GM19438 (cell line): ENCODE results near the gene CACNA1S.

Source experiments
- ATAC-seq: cut with Tn5 transposase; IDR thresholded peaks from one replicate; pipeline ENCODE4 v1.9.1; 2021; ENCODE audit warnings: low read depth; ENCODE audit not compliant: unreplicated experiment

CACNA1S gene

DNA sequence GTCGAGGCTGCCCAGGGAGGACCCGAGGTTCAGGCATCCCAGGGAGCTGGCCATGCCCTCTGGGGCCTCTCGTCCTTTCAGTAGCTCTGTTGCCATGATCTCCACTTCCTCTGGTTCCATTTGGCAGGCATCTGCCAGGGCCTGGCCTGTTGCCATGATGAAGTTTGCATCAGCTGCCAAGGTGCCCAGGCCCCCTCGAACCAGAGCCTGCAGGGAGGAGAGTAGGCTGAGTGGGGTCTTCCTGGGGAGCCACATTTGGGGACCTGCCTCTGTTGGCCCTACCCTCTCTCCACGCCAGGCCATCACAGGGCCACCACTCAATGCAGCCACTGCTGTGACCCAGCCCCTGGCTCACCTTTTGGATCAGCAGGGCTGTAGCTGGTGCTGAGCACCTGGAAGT is 72.3 kb downstream of the CACNA1S start:
- no peak for ATAC-seq

DNA sequence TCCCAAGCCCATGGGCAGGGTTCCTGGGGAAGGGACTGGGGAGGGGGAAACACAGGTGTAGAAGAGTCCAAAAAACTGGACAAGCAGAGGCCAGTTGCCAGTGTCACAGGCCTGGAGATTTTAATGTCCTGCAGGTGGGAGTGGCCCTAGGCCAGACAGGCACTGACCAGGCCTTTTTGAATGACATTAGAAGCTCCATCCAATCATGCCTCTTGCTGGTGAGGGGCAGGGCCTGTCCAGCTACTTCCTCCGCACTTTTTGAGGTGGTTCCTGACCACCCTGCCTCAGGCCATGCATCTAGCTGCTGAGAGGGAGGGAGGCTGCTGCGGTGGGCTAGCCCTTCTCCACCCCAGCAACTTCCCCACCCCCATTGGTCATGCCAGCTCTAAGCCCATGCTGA is 72.8 kb downstream of the CACNA1S start:
- no peak for ATAC-seq

DNA sequence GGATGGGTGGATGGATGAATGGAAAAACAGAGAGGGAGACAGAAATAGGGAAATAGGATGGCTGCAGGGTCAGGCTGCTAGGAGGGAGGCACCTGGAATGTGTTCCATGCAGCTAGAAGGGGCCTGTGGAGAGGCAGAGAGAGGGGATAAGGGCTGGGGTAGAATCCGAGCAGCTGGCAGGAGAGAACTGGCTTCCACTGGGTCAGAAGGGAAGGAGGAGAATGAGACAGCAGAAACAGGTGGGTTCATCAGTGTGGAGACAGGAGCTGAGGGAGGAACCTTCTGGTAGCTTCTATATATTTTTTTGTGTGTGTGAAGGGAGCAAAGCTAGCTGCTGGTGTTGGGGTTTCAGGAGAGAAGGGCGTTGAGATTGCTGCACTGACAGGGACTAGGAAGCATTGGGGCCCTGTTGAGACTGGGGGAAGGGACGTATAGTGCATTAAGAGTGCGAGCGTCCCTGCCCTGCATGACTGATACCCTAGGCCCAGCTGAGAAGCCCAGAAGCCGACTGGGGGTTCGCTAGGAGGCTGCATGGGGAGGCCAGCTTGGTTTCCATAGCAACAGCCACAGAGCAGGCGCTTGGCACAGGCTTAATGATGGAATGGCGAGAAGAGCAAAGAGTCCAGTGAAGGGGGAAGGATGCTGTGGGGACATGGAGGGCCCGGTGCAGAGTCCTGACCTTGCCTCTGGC is 73.9 kb downstream of the CACNA1S start:
- no peak for ATAC-seq

DNA sequence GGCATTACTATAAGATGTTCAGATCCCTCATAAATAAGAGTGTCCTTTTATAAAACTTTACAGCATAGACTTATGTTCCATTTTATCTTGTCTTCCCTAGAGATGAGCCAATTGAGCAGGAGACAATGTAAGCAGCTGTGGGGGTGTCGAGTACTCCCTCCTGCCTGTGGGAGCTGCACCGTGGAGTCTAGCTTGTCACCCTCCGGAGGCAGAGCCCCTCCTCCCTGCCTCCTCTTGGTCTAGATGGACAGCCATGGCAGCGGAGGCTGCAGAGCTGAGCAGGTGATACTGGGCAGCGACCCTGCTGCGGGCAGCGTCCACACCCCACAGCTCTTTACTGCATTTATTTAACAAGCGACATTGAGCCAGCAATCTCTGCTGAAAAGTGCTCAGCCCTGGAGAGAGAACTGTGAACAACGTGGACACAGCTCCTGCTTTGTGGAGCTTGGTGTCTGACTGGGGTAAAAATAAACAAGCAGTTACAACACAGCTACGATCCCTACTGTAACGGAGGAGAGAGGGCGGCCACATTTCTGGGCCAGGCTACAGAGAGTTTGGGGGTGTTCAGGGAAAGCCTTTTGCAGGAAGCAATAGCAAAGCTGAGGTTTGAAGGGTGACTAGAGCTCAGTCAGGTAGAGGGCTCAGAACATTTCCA is 75.9 kb downstream of the CACNA1S start:
- no peak for ATAC-seq

DNA sequence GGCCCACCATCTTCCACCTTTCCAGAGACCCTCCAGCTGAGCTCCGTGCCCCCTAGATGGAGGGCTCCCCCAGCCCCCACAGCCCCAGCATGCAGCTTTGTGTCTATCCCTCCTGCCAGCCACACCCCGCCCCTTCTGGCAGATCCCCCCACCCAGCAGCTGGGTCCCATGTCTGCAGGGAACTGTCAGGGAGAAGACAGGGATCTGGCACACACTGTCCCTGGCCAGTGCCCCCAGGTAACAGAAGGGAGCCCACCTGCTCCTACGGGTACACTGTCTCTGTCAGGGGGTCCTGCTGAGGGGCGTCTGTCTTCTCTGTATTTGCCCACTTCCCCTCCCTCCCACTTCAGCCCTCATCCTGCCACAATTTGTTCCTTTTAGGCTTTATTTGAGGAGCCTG is 77.6 kb downstream of the CACNA1S start:
- ATAC-seq, result no peak

DNA sequence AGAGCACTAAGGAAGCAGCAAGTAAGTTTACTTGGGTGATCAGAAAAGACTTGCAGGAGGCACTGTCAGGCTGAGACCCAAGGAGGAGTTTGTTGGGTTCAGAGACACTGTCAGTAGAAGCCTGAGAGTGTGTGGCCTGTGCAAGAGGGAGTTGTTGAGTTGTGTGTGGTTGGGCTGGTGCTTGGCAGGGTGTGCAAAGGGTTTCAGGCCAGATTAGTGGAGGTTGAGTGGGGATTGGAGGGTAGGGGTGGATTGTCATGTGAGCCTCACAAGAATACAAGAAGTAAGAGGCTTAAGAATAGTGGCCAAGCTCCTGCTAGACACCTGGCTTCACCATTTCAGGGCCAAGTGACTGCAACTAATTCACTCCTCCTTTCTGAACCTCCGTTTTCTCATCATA is 79.8 kb downstream of the CACNA1S start:
- no peak for ATAC-seq

DNA sequence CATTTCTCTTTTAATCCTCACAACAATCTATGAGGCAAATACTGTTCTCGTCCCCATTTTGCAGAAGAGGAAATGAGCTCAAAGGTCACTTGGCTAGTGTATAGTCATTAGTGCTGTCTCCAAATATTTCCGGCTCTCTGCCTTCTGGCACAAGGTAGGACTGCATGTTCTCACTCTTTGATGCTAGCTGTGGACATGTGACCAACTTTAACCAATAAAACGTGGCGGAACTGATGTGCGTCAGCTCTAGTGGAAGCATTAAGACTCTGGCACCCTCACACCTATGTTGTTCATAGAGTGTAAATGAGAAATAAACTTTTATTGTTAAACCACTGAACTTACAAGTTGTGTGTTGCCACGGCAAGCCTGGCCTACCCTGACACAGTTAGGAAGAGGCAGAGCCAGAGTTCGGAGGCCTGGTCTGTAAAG is 83.8 kb downstream of the CACNA1S start:
- no peak for ATAC-seq

DNA sequence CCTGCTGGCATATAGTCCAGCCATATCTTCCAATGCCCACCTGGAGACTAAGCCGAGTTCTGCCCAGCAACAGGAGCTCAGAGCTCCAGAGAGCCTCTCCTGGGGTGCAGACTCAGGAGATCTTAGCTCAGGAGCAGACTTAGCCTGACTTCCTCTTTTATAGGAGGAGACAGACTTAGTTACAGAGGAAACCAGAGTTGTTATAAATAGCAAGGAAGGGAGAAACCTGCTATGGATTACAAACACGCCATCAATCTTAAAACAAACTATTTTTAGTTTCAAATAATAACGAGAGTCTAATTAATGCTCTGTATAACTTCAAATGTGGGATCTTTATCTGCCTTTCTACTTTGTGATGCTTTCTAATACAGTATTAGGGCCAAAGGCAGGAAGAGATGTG is 85.4 kb downstream of the CACNA1S start:
- ATAC-seq, result no peak

DNA sequence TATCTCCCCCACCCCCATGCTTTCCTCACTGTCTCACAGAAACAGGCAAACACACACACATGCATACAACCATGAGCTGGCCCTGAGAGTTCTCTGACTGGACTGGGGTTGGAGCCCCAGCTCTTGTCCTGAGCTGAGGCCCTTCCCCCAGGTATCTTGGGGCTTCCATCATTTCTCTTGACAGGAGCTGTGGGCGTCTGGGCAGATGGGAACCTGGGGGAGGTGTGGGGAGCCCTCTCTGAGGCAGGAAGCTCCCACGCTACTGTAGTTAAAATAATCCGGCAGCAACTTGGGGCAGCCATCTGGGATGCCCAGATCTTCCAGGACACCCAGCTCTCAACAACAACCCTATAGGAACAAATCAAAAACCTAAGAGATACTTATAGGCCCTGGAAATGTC is 86.0 kb downstream of the CACNA1S start:
- ATAC-seq, result no peak

DNA sequence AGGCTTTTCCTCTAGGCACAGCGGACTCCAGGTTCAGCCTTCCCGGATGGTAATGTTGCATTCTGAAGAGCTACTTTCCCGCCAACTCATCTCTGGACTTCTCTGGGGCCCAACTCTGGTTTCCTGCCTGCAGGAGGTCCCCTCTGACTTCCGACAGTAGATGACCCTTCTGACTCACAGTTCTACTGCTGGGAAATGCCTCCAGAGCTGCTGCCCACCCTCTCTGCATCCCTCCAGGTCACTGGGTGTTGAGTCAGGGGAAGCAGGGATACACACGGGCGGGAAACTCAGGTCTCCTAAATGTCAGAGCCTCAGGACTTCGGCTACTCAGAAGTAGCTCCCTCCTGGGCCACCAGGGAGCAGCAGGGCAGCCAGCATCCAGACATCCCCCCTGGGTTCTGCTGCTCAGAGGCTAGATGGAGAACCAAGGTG is 86.6 kb downstream of the CACNA1S start:
- ATAC-seq, result no peak

DNA sequence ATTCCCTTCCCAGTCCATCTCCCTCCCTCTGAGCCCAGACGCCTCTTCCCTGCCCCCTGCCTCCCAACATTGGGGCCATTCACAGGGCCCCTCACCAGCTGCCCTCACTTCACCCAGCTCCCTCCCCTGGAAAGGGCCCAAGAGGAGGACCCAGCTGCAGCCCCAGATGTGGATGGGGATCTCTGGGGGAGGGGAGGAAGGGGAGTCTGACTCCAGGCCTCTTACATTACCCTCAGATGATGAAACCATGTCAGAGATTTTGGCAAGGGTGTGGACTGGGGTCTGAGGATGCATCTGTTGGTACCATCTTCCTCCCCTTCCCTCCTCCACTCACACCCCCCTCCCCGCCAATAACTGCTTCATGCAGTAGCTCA is 87.6 kb downstream of the CACNA1S start:
- no peak for ATAC-seq

DNA sequence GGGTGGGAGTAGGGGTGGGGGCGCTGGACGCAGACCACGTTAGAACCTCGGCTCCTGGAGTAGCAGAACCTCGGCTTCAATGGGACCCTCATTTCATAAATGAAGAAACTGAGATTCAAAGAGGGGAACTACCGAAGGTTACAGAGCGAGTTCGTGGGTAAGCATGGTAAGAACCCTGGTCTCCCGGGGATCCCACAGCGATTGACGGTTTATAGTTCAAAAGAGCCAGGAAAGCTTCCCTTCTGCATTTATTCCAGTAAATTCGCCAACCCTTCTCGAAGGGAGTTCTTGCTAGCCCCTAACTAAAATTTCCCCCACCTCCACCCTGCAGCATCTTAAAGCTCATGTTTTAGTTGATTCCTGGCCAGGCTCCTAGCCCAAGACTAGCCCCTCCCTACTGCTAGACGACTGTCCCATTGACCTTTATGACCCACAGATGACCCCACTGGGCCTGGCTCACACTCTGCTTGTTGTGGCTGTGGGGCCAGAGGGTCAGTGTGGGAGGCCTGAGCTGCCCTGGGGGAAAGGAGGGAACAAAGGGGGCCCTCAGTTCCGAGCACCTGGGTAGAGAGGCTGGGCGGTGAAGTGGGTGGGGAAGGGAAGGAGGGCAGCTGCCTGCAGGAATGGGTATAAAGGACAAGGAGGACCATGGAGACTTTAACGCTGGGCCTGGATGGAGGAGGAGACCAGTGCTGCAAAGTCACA is 88.2 kb downstream of the CACNA1S start:
- ATAC-seq, result no peak

DNA sequence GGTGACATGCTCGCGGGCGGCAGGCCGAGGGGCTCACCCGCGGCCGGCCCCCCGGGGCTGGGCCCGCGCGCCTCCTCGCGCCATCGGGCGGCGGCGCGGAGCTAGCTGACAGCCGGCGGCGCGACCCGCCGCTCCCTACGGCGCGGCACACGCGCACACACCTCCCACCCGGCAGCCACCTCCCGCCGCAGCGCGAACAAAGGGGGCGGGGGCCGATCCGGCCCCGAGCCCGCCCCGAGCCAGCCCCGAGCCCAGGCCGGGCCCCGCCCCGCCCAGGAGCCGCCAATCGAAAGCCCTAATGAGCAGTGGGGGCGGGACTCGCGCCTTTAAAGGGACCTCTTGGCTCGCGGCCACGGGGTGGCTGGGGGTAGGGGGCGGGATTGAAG is 88.7 kb downstream of the CACNA1S start, which contains the start of gene KIF21B:
Gene KIF21B (minus strand): TSS at position 198 of the 386 bp plus-strand sequence. CDS start 331 bp downstream, outside the sequence.
- peak; percentile 43 for ATAC-seq

DNA sequence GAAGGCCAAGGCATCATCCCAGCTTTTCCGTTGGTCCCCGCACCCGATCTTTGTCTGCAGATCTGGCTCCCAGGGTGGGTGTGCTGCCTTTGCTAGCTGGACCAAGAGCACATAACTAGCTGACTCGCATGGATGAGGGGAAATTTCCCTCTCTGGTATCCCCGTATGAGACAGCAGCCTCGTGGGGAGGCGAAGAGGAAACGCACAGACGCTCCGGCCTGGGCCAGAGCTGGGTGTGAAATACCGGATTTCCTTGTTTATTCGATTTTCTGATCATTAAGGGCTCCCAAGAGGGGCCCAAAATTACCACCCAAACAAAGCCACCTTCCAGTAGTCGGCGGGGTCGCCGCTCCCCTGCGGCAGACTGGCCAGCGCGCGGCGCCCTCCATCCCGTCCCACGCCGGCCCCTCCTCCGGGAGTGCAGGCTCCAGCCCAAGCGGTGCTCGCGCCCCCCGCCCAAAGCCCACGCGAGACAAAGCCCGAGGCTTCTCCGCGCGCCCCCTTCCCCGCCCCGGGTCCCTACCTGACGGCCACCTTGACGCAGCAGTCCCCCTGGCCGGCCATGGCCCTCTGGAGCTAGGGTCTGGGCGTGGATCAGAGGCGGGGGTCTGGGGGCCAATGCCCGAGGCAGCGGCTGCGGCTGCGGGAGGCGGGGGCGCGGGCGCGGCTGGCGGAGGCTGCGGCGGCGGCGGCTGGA is 89.3 kb downstream of the CACNA1S start:
- ATAC-seq, result no peak

DNA sequence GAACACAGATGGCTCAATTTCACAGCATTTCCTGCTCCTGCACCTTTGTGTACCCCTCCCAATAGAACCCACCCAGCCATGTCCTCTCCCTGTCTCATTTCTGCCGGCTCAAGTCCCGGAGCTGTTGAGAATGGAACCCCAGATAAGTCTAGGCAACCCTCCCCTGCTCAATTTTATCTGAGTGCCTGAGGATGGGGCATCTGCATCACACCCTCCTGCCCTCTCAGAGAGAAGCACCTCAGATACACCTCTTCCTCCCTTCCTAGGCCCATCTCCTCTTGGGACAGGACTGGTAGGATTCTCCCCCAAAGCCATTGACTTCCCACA is 89.8 kb downstream of the CACNA1S start:
- ATAC-seq, result no peak

DNA sequence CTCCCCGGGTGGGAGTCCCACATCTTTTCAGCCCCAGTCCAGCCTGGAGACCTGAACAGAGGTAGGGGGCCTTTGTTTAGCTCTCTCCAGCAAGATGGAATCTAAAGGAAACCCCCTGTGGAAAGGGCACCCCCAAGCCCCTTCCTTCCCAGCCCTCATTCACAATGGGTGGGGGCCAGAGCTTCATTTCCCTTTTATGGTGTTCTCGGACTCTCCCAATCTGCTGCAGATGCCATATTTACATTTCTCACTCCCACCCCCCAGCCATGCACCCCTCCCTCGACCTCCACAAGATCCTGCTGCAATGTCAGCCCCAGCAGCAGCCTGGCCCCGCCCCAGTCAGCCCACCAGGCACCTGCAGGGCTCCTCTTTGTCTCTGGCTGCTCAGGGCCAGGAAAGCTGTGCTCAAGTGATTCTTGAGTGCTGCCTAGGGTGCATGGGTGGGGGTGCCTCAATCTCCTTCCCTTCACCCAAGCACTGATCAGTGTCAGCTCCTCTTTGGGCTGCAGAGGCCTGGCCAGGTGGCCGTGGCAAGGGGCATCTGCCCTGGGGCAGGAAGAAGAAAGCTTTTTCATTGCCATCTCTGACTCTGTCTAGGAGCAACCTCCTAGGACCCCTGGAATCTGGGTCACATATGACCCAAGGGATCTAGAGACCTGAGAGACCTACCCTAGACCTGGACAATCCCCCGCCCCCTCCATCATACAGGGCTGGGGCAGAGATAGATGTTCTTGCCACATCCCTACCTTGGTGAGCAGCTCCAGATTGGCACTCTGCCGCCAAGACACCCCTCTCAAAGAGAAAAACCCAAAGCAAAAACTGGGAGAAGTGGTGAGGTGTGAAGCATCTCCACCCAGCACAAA is 90.4 kb downstream of the CACNA1S start:
- no peak for ATAC-seq

DNA sequence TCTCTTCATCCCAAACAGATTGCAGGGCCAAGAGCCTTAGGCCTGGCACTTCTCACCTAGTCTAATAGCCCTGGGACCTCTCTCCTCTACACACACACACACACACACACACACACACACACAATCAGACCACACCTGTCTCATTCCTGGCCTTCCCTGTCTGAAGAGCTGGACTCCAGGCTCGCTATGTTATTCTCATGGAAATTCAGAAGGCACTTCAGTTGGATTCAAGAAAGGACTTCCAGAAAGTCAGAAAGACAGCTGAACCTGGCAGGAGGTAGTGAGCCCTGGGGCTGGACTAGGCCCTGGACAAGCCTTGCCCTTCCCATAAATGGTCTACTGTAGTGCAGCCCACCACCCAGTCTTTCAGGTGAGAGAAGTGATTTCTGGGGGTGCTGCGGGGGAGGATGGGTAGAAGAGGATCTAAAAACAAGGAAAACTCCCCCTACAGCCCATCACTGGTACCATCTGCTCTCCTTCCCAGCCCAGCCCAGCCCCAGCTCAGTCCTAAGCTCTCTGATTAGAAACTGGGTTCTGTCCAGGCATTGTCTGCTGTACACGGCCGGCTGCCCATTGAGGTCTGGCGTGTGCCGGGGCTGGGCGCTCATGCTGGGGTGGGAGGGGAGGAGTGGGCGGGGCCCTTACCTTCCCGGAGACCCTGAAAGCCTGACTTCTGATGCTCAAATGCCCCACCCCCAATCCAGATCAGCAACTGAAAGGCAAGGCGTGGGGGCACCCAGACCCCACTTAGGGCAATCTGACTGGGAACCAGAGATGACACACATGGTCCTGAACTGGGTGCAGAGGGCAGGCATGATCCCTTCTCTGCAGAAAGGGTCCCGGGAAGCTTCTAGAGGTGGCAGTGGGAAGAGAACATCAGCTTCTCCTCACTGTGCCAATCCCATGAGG is 91.3 kb downstream of the CACNA1S start:
- no peak for ATAC-seq

DNA sequence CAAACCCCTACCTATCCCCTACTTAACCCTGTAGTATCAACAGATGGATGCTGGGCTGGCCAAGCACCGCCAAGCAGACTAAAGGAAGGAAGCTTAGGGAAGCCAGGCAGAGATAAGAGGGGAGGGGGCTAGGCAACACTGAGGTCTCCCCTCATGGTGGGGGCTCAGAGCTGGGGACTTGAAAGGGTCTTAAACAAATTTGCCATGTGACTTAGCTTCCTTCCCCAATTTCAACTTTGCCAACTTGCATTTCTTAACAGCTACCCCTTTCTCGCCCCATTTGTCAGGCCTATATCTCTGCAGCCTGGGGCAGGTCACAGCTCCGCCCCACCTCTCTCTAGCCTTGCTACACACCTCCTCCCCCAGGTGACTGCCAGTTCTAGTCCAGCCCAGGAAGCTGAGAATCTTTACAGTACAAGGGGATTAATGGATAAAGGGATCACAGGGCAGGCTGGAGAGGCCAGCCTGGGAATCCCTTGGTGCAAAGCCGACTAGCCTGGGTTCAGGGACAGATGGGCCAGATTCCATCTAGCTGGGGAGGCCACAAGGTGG is 92.1 kb downstream of the CACNA1S start:
- no peak for ATAC-seq
